ENCODE results near the gene MYH16. TPM values are rescaled to one million over a fixed set of nuclear protein-coding genes. Genes with fewer than 3 reads are reported as not detected.
A peak's percentile ranks its signal among the peaks of the same experiment; 100 is the strongest.

MYH16 gene
- polyA plus RNA-seq, 1 donor (not counting 4 experiments of a cell fraction or from before 2014, with no cell fraction given) = 0.69 TPM

DNA sequence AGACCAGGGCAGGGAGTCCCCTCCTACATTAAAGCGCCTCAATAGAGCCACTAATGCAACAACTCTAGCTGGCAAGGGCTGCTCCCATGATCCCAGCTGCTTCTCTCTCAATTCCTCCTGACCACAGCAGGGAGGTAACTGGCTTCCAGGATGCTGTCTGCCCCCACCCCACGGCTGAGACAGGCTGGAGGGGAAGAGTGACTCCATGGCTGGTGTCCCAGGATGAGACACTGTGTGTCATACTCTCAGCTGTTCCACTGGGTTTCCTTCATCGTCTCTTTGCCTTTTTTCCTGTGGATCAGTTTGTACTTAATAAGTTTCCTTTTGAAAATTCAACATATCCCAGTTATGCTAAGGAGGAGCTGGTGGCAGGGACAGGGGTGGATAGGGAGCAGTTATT is 27.7 kb upstream of the MYH16 start:
- Histone ChIP-seq H3K36me3 (ENCODE audit: control insufficient read depth in 2 of 2, extremely low read depth in 1 of 2, insufficient read depth in 2 of 2, low read length in 2 of 2) (no peaks in the 10 kb centered on the region), H3K9ac (ENCODE audit: control insufficient read depth, extremely low read depth, insufficient read depth, low read length) (no peak overlapping the region), H3K9me1 (ENCODE audit: control insufficient read depth, extremely low read depth, insufficient read depth, low read length) (no peaks in the 10 kb centered on the region), H3K4me3 (ENCODE audit: control insufficient read depth in 2 of 3, extremely low read depth in 1 of 3, insufficient read depth in 2 of 3, low read depth in 1 of 3, low read length in 3 of 3) (no peak overlapping the region), H2AFZ (ENCODE audit: control insufficient read depth, low read length) (peak overlapping the region; percentile 27), H3K79me2 (ENCODE audit: control insufficient read depth, insufficient read depth, low read length) (no peaks in the 10 kb centered on the region), H3K4me2 (ENCODE audit: control insufficient read depth, extremely low read depth, insufficient read depth, low read depth, low read length) (peak overlapping the region; percentile 65), H3K9me3 (ENCODE audit: control insufficient read depth, low read depth, low read length) (no peaks in the 10 kb centered on the region), H3K4me1 (ENCODE audit: control insufficient read depth, extremely low read depth, insufficient read depth, low read length) (peaks cover 12% of the 10 kb centered on the region), H4K20me1 (ENCODE audit: control insufficient read depth, extremely low read depth, insufficient read depth, low read length) (no peaks in the 10 kb centered on the region), H3K27me3 (ENCODE audit: control insufficient read depth, extremely low read depth, insufficient read depth, low read length) (no peaks in the 10 kb centered on the region), H3K27ac (ENCODE audit: control insufficient read depth, insufficient read depth, low read length) (no peak overlapping the region)
- dilution Hi-C loops (cut with MboI; ENCODE audit: extremely low pct_ligation_motif_present, low sequenced_read_pairs) = no loop called here
- FAIRE-seq (peak; percentile 49), DNase-seq (ENCODE audit: low read depth, low spot score) (no peak)
- TF ChIP-seq, protein P1, sequence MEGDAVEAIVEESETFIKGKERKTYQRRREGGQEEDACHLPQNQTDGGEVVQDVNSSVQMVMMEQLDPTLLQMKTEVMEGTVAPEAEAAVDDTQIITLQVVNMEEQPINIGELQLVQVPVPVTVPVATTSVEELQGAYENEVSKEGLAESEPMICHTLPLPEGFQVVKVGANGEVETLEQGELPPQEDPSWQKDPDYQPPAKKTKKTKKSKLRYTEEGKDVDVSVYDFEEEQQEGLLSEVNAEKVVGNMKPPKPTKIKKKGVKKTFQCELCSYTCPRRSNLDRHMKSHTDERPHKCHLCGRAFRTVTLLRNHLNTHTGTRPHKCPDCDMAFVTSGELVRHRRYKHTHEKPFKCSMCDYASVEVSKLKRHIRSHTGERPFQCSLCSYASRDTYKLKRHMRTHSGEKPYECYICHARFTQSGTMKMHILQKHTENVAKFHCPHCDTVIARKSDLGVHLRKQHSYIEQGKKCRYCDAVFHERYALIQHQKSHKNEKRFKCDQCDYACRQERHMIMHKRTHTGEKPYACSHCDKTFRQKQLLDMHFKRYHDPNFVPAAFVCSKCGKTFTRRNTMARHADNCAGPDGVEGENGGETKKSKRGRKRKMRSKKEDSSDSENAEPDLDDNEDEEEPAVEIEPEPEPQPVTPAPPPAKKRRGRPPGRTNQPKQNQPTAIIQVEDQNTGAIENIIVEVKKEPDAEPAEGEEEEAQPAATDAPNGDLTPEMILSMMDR (optimal IDR thresholded peaks at IDR 0.05 in 1 of 3, IDR thresholded peaks at IDR 0.05 in 1 of 3, conservative IDR thresholded peaks at IDR 0.05 in 1 of 3; ENCODE audit: extremely low read depth in 1 of 3, insufficient read depth in 2 of 3, low read length in 3 of 3) = no peak
- TF ChIP-seq EZH2 (IDR thresholded peaks at IDR 0.05; ENCODE audit: low read length) = no peak

DNA sequence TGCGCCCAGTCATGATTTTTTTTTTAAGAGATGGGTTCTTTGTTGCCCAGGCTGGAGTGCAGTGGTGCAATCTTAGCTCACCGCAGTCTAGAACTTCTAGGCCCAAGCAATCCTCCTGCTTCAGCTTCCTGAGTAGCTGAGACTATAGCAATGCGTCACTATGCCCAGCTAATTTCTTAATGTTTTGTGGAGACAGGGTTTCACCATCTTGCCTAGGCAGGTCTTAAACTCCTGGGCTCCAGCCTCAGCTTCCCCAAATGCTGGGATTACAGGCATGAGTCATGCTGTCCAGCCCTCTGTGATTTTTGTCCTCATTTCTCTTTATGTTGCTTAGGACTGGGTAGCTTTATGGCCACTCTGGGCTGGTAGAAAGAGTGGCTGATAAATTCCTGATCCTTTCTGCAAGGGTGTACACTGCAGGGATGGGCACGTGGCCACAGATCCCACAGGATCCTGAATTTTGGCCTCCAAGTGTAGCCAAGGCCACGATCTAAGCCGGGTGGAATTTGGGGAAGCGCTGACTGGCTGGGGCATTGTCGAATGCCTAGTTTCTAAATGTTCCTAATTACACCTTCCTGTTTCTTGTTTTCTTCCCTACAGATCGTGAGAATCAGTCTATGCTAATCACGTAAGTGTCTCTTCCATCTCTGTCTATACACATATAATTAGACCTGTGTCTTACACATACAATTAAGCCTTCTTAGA is 24.1 kb upstream of the MYH16 start:
- no peak for DNase-seq (ENCODE audit: low read depth, low spot score)
- dilution Hi-C loops (cut with MboI; ENCODE audit: extremely low pct_ligation_motif_present, low sequenced_read_pairs) = no loop called here

More for the DNA sequence above, 24.1 kb upstream of the MYH16 start:
- Histone ChIP-seq H3K27ac (ENCODE audit: control insufficient read depth, insufficient read depth, low read length) (no peak overlapping the region), H3K36me3 (ENCODE audit: control insufficient read depth in 2 of 2, extremely low read depth in 1 of 2, insufficient read depth in 2 of 2, low read length in 2 of 2) (no peaks in the 10 kb centered on the region), H3K9me3 (ENCODE audit: control insufficient read depth, low read depth, low read length) (no peaks in the 10 kb centered on the region), H3K9me1 (ENCODE audit: control insufficient read depth, extremely low read depth, insufficient read depth, low read length) (no peaks in the 10 kb centered on the region), H3K9ac (ENCODE audit: control insufficient read depth, extremely low read depth, insufficient read depth, low read length) (no peak overlapping the region), H3K4me2 (ENCODE audit: control insufficient read depth, extremely low read depth, insufficient read depth, low read depth, low read length) (no peak overlapping the region), H4K20me1 (ENCODE audit: control insufficient read depth, extremely low read depth, insufficient read depth, low read length) (no peaks in the 10 kb centered on the region), H3K27me3 (ENCODE audit: control insufficient read depth, extremely low read depth, insufficient read depth, low read length) (no peaks in the 10 kb centered on the region), H3K79me2 (ENCODE audit: control insufficient read depth, insufficient read depth, low read length) (no peaks in the 10 kb centered on the region), H2AFZ (ENCODE audit: control insufficient read depth, low read length) (no peak overlapping the region), H3K4me3 (ENCODE audit: control insufficient read depth in 2 of 3, extremely low read depth in 1 of 3, insufficient read depth in 2 of 3, low read depth in 1 of 3, low read length in 3 of 3) (no peak overlapping the region), H3K4me1 (ENCODE audit: control insufficient read depth, extremely low read depth, insufficient read depth, low read length) (peaks cover 12% of the 10 kb centered on the region)
- TF ChIP-seq, protein P1 (optimal IDR thresholded peaks at IDR 0.05 in 1 of 3, IDR thresholded peaks at IDR 0.05 in 1 of 3, conservative IDR thresholded peaks at IDR 0.05 in 1 of 3; ENCODE audit: extremely low read depth in 1 of 3, insufficient read depth in 2 of 3, low read length in 3 of 3) = no peak
- no peak for TF ChIP-seq EZH2 (IDR thresholded peaks at IDR 0.05; ENCODE audit: low read length)
- peak; percentile 17 for FAIRE-seq
